Loucy (cell line): ENCODE data around the gene CDK15.
A peak's percentile ranks its signal among the peaks of the same experiment; 100 is the strongest.

Source experiments
- H2AFZ ChIP-seq: fragments of 200-600 bp; sonication (generic); 2 replicates; pipeline ENCODE4 v1.6.0; 2016; ENCODE audit warnings: antibody characterized with exemption, mild to moderate bottlenecking, low read length, moderate library complexity
- H3F3A ChIP-seq: fragments of 200-600 bp; 2 replicates; pipeline ENCODE4 v1.6.0; 2016; ENCODE audit warnings: antibody characterized with exemption, low read depth, mild to moderate bottlenecking
- H3K27me3 ChIP-seq: fragments of 200-600 bp; sonication (generic); 2 replicates; pipeline ENCODE4 v1.6.1; 2014; ENCODE audit warnings: low read length, mild to moderate bottlenecking; ENCODE audit not compliant: insufficient read depth, poor library complexity, severe bottlenecking
- H3K36me3 ChIP-seq: fragments of 200-600 bp; sonication (generic); 2 replicates; pipeline ENCODE4 v1.6.1; 2016; ENCODE audit warnings: low read length; ENCODE audit not compliant: insufficient read depth
- H3K4me1 ChIP-seq: fragments of 200-600 bp; sonication (generic); 2 replicates; pipeline ENCODE4 v1.5.1; 2014; ENCODE audit warnings: low read length, mild to moderate bottlenecking; ENCODE audit not compliant: insufficient read depth, poor library complexity, severe bottlenecking
- H3K4me2 ChIP-seq: fragments of 200-600 bp; sonication (generic); 2 replicates; pipeline ENCODE4 v1.6.0; 2014; ENCODE audit warnings: antibody characterized with exemption, low read length, low read depth, mild to moderate bottlenecking; ENCODE audit not compliant: poor library complexity, severe bottlenecking
- H3K4me3 ChIP-seq: fragments of 200-600 bp; sonication (generic); 2 replicates; pipeline ENCODE4 v1.5.1; 2014; ENCODE audit warnings: low read length, mild to moderate bottlenecking, mixed read lengths; ENCODE audit not compliant: poor library complexity, severe bottlenecking
- H3K79me2 ChIP-seq: fragments of 200-600 bp; sonication (generic); 2 replicates; pipeline ENCODE4 v1.6.1; 2014; ENCODE audit warnings: low read length; ENCODE audit not compliant: insufficient read depth
- H3K9ac ChIP-seq: fragments of 200-600 bp; sonication (generic); 2 replicates; pipeline ENCODE4 v1.6.0; 2014; ENCODE audit warnings: mild to moderate bottlenecking, low read depth, low read length, moderate library complexity; ENCODE audit not compliant: poor library complexity, severe bottlenecking
- H3K9me2 ChIP-seq: fragments of 200-600 bp; sonication (generic); replicated peaks from 2 replicates; pipeline ENCODE4 v1.6.1; 2016; ENCODE audit warnings: low read depth, low read length, mixed read lengths
- H3K9me3 ChIP-seq: fragments of 200-600 bp; sonication (generic); 2 replicates; pipeline ENCODE4 v1.6.1; 2014; ENCODE audit warnings: mild to moderate bottlenecking, antibody characterized with exemption, low read length, low read depth; ENCODE audit not compliant: insufficient read depth
- H4K20me1 ChIP-seq: fragments of 200-600 bp; sonication (generic); 2 replicates; pipeline ENCODE4 v1.6.0; 2014; ENCODE audit warnings: antibody characterized with exemption, low read length, mild to moderate bottlenecking; ENCODE audit not compliant: insufficient read depth, poor library complexity, severe bottlenecking
- EZH2phosphoT487 ChIP-seq: fragments of 200-600 bp; IDR thresholded peaks from 2 replicates; pipeline ENCODE4 v1.6.1; 2018; ENCODE audit warnings: antibody characterized with exemption, mild to moderate bottlenecking, moderate library complexity, borderline replicate concordance
- TF ChIP-seq, protein P1 (sequence below): fragments of 200-600 bp; sonication (generic); conservative IDR thresholded peaks from 2 replicates; pipeline ENCODE4 v1.5.1; 2014; ENCODE audit warnings: mild to moderate bottlenecking, antibody characterized with exemption, low read length

Gene CDK15

DNA sequence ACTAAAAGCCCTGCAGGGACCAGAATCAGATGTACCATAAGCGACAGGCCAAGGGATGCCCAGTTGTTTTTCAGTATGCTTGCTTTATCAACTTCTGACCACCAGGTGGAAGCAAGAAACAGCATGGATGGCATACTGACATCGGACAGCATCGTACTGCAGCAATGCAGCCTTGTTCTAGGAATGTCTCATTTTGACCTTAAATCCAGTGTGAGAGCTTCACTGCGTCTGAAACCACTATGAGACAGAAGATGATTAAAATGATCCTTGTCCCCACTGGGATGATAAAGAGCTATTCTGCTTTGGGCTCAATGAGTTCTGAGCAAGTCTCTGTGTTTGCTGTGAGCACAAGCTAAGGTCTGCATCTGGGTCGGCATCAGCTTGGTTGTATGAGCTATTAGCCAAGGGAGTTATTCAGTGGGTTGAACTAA is 54.3 kb downstream of the CDK15 start:
- H3K27me3 ChIP-seq: no peaks in the 10 kb centered on the region
- no peak overlapping the region for H3K4me3 ChIP-seq
- no peaks in the 10 kb centered on the region for H3F3A ChIP-seq
- peaks cover 17% of the 10 kb centered on the region for H3K4me1 ChIP-seq
- no peaks in the 10 kb centered on the region for H3K79me2 ChIP-seq
- peak overlapping the region; percentile 58; the same call in 1 of the 2 replicates for H2AFZ ChIP-seq
- no peaks in the 10 kb centered on the region for H4K20me1 ChIP-seq
- no peak overlapping the region for H3K9ac ChIP-seq
- no peak for TF ChIP-seq EZH2phosphoT487
- TF ChIP-seq, protein P1, sequence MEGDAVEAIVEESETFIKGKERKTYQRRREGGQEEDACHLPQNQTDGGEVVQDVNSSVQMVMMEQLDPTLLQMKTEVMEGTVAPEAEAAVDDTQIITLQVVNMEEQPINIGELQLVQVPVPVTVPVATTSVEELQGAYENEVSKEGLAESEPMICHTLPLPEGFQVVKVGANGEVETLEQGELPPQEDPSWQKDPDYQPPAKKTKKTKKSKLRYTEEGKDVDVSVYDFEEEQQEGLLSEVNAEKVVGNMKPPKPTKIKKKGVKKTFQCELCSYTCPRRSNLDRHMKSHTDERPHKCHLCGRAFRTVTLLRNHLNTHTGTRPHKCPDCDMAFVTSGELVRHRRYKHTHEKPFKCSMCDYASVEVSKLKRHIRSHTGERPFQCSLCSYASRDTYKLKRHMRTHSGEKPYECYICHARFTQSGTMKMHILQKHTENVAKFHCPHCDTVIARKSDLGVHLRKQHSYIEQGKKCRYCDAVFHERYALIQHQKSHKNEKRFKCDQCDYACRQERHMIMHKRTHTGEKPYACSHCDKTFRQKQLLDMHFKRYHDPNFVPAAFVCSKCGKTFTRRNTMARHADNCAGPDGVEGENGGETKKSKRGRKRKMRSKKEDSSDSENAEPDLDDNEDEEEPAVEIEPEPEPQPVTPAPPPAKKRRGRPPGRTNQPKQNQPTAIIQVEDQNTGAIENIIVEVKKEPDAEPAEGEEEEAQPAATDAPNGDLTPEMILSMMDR: peak; percentile 80
- H3K4me2 ChIP-seq: no peak overlapping the region
- H3K36me3 ChIP-seq: no peaks in the 10 kb centered on the region
- H3K9me2 ChIP-seq: no peaks in the 10 kb centered on the region
- H3K9me3 ChIP-seq: no peaks in the 10 kb centered on the region

DNA sequence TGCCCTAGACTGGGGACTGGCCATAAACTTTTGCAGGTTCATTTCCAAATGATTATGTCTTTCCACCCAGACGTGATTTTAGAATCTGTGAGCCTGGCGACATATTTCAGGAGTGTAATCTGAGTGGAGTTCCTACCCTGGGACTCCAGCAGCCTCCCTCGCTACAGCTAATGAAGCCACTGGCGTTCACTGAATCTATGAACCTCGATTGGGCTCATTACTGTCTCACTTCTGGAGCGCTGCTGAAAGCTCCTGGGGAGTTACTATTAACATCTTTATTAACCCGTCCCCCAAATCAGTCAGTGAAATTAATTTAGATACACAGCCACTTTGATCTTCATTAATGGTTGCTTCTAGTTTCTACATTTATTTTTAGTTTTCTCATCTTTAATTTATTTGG is 56.5 kb downstream of the CDK15 start:
- Histone ChIP-seq H3K79me2 (no peaks in the 10 kb centered on the region), H3K36me3 (no peaks in the 10 kb centered on the region), H3K4me1 (peaks cover 17% of the 10 kb centered on the region), H3K9ac (no peak overlapping the region), H3K9me2 (no peaks in the 10 kb centered on the region), H3K4me2 (no peak overlapping the region), H3F3A (no peaks in the 10 kb centered on the region), H3K4me3 (no peak overlapping the region), H3K27me3 (no peaks in the 10 kb centered on the region), H2AFZ (no peak overlapping the region), H3K9me3 (no peaks in the 10 kb centered on the region), H4K20me1 (no peaks in the 10 kb centered on the region)
- TF ChIP-seq, protein P1: no peak
- TF ChIP-seq EZH2phosphoT487: no peak

DNA sequence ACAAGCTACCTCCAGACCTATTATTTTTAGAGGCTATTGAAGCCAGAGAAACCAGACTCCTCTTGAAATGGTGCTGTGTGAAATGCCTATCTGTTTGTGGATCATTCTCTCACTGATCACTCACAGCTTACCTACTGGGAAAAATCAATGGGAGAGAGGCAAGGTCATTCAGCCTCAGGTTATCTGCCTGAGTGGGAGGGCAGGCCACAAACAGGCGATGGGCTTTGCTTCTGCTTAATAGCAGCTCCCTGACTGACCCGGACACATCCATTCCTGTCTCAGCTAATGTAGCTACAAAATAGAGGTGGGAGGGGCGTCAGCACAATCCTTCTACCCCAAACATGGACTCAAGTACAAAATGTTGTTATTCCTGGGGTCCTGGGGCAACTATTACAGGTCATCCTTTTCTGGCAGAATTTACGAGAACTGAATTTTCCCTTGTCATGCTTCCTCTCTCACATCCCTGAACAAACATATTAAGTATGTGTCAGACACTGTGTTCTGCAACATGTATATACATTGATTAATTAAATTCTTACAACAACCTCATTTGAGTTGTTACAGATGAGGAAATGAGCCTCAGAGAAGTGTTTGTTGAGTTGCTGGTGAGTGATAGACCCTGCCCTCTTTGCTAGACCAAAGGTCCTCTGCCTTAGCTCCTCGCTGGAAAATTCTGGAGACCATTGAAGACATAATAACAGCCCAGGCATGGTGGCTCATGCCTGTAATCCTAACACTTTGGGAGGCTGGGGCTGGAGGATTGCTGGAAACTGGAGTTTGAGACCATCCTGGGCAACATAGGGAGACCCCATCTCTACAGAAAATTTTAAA is 60.5 kb downstream of the CDK15 start:
- Histone ChIP-seq H4K20me1 (no peaks in the 10 kb centered on the region), H3K4me2 (no peak overlapping the region), H3F3A (no peaks in the 10 kb centered on the region), H2AFZ (no peak overlapping the region), H3K36me3 (no peaks in the 10 kb centered on the region), H3K9me2 (no peaks in the 10 kb centered on the region), H3K27me3 (no peaks in the 10 kb centered on the region), H3K4me1 (peaks cover 3% of the 10 kb centered on the region), H3K9me3 (no peaks in the 10 kb centered on the region), H3K9ac (no peak overlapping the region), H3K4me3 (no peak overlapping the region), H3K79me2 (no peaks in the 10 kb centered on the region)
- TF ChIP-seq EZH2phosphoT487: no peak
- TF ChIP-seq, protein P1: no peak
